Putamen (tissue), 1 donor: ENCODE data around the gene BTG2.

Experiments used
- DNase-seq: peaks from one replicate; pipeline ENCODE4 v3.0.0-alpha.2; 2016; ENCODE audit warnings: low spot score

Gene BTG2

DNA sequence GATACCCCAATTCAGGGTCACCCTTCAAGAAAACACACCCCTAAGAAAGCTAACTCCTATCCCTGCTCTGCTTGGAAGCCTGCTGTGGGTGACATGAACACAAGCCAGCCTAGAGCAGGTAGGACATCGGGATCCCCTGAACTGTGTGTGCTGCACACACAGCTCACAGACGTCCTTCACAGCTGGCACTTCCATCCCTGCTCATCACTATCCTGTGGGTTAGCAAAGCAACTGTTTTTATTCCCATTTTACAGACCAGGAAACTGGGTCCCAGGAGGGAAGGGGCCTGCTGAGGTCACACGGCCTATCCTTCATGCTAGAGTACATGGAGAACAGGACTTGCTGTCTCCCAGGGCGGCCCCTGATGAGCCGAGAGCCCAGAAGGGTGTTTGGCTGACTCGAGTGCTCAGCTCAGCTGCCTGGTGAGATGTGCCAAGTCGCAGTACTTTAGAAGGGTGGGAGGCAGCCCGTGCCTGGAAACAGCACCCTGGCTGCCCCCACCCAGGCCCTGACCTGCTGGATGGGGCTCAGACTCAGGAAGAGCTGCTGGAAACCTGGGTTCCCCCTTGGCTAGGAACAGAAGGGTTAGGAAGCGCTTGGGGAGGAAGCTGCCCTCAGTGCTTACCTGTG lies 28.3 kb upstream of the BTG2 start:
- DNase-seq = no peak

DNA sequence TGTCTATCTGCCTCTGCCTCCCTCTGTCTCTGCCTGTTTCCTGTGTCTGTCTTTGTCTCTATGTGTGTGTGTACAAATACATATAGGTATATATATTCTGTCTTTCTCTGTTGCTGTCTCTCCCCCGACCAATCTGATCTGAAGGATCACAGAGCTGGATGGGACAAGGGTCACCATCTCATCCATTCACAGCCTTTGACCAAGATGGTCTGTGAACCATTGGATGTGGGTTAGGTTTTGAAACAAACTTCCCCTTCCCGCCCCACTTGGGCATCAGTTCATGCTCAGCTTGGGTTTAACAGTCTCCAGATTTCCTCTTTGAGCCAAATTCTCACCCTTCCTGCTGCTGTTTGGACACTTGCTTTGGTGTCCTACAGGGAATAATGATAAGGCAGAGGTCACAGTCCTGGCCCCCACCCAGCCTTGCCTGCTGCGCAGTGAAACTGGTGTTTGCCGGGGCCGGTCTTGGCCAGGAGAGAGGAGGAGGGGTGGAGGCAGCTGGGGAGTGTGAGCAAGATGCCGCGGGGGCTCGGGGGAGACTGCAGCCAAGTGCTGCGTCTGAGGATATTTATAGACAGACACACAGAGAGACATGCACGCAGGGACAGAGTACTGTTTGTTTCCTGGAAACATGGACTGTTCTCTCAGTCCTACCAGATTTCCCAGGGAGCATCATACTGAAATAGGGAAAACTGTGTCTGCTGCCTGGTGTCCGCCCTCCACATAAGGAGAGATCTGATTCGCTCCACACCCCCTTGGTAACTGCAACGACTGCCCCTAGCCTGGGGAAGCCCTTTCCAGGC lies 27.0 kb upstream of the BTG2 start:
- peak; percentile 93 for DNase-seq

DNA sequence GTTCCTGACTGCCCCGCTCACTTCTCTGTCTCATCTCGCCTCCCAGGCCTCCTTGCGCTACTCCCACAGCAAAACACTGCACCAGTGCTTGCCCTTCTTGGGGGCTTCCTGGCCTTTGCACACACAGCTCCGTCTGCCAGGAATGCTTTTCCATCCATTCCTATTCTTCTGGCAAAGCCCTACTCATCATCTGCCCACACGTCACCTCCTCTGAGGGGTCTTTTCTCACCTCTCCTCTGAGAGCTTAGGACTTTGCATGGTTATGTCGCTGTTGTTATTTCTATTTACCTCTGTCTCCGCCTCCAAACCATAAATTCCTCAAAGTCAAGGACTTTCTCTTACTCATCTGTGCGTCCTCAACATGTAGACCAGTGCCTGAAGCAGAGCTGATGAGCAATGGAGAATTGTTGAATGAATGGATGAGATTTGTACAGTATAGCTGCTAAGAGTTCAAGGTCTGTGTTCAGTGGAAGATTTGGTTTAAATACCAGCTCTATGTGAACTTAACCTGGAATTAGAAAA lies 26.4 kb upstream of the BTG2 start:
- no peak for DNase-seq

DNA sequence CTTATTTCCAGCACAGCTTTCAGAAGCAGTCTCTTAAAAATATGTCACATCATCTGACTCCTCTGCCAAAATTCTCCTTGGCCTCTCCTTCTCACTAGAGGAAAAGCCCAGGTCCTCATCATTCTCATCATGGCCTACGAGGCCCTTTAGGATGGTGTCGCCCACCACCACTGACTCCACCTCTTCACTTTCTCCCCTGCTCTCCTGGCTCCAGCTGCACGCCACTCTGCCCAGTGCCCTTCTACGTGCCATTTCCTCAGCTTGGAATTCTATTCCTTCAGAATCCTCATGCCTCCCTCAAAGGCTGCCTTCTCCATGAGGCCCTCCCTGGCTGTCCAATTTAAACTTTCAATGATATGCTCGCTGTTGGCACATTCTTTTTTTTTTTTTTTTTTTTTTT lies 25.3 kb upstream of the BTG2 start:
- no peak for DNase-seq

DNA sequence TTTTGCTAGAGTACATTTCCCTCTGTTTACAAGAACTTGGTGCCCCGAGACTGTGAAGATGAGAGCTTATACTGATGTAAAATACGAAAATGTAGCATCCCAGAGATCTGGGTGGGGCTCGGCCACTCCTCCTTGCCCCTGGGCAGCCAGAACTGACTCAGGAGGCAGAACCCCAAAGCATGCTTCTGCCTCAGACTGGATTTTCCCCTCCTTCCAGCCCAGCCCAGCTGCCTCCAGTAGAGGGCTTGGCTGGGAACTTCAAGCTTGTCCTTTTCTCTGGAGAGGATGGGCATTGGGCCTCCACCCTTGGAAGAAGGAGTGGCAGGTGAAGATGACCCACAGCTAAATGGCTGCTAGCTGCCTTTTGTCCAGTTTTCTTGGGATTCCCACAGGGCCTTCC lies 24.3 kb upstream of the BTG2 start:
- DNase-seq = no peak

DNA sequence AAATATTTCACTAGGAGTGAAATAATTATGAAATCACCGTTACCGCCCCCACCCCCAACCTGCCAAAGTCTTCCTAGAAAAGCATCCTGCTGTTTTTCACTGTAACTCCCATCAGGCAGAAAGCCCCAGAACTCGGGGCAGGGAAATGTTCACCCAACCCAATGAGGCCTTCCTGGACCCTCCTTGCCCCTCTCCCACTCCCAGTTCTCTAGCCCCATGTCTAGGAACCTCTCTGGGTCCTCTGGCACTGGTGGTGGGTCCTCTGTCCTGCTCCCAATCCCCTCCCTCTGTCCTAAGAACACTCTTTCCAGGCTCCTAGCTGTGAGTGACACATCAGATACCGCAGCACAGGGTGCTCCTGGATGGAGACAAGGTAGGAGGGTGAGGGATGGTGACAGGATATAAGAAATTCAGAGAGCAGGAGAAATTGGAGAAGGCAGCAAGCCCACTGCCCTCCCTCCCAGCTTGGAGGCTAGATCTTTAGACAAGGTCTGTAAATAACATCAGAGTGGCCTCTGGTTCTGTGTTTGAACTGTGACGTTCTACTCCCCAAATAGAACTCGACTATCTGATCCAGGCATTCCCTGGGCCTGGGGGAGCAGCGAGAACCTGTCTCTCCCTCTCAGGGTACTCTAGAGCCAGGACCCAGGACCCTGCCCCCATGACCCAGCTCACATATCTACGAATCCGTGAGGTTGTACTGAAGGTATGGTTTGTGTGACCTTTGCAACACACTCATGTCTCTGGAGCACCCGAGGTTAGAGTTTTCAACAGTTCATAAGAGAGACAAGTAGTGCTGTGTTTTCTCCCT lies 23.3 kb upstream of the BTG2 start:
- DNase-seq = no peak

DNA sequence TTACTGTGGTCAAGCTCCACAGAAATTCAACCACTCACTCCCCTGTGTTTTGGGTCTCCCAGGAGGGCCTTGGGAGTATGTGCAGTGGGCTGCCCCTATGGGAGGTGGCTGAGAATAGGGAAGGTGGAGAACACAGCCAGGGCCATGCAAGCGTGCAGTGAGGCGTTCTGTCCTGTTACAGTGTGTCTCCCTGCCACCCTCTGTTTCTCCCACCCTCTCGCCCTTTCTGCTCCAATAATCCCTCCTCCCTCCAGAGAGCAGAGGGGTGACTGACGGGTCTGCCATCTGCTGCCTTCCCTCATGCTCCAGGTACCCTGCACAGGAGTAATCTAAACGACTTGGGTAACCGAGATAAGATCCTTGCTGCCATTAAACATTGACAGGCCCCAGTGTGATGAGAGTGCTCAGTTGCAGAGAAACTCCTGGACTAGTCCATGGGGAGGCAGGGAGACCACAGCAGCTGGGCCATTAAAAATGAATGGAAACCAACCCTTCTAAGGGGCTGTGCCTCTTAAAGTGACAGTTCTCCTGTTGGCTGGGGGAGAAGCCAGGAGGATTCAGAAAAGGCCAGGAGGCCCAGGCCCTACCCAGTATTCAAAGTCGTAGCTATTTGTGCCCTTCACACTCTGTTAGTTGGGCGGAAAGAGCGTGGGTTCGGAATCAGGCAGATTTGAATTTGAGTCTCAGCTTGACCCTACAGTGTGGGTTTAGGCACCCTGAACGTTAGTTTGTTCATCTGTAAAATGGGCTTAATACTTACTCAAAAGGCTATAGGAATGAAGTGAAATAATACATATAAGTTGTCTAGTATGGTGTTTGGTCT lies 22.4 kb upstream of the BTG2 start:
- DNase-seq = no peak

DNA sequence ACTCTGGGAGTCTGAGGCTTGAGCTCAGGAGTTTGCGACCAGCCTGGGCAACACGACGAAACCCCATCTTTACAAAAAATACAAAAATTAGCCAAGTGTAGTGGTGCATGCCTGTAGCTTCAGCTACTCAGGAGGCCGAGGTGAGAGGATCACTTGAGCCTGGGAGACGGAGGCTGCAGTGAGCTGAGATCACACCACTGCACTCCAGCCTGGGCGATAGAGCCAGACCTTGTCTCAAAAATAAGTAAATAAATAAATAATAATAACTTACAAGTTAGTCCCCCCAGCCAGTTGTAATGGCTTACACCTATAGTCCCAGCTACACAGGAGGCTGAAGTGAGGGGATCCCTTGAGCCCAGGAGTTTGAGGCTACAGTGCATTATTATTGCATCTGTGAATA lies 21.7 kb upstream of the BTG2 start:
- DNase-seq = no peak

DNA sequence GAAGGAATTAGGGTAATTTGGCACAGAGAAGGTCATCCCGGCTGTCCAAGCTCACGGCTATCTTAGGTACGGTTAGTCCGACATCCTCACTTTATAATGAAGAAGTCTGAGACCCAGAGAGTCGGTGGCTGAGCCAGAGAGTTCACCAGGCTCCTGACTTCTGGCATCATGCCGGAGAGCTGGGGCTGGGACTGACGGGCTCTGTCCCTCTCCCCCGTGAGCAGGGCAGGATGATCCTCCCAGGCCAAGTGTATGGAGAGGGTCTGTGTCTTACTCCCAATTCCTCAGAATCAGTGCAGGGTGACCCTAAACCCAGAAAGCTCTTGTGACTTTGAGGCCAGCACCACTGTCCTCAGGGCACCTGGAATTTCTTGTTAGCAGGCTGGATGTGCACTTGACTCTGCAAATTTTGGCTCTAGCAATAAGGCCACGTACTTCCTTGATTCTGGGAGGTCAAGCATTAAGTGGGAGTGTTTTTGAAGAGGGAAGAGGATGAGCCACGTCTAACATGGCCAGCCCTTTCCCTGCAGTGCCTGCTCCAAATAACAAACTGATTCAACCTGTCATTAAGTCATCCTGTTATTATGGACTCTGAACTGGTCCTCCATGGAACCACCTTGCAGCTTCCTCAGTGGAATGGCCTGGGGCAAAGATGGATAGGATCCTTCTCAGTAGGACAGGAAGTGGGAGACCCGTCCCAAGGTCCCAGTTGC lies 20.8 kb upstream of the BTG2 start:
- DNase-seq = no peak

DNA sequence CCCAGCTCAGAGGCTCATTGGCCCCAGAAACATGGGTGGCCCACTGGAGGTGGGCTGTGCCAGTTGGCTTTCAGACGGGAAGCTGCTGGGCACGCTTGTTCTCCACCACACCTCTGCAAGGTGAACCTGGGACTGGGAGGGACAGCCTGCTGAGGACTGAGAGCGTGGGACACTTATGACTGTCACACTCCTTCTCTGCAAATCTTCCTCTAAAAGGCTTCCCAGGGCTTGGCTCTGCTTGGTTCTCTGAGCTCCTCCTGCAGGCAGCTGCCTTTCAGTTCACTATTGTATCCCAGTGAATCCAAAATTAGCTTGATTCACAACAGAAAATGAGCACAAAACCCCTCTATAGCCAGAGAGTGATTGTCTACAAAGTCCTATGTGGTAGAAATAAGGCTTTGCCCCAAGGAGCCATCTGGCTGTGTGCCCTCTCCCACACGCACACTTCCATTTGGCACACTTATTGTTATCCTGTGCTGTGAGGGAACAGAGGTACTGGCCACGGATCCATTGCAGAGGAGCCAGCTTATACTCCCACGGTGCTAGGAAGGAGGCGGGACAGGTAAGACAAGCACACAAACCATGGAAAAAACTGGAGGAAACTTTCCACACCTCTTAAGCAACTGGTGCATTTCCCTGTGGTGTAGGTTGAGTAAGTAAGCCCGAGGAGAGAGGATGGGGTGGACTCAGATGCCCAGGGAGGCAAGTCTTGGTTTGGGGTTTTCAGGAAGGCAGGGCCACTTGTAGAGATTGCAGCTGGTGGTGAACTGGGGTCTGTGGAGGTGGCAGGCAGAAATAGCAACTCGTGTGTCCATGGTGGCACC lies 18.9 kb upstream of the BTG2 start:
- peak; percentile 76 for DNase-seq

DNA sequence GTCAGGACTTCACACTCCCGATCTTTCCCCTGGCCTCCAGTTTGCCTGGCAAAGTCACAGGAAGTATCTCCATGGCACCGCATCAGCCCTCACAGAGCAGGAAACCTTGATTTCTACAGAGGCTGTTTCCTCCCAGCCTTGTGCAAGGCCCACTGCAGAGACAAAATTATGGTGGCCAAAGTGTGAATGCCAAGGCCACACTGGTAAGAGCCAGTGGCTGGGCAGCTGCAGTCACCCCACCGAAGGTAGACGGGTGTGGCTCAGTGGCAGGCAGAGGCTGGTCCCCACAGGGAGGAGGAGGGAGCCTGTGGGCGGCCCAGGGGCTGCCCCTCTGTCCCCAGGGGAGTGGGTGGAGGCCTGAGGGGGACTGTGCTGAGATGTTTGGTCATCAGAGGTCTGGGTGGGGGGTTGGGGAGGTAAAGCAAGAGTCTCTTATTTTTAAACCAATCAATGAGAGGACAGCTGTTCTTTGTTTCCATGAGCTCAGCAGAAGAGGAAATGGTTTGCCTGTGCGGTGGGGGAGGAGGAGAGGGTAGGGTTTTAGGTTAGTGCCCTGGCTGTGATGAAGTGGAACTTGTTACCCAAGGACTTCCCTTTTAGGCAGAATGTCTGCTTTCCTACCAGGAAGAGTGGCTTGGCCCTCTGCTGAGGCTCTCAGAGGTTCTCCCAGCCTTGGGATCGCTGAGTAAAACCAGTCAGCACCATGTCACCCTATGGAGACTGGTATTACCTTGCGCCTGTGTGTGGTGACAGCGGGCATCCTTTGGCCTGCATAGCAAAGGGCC lies 18.0 kb upstream of the BTG2 start:
- peak; percentile 62 for DNase-seq

DNA sequence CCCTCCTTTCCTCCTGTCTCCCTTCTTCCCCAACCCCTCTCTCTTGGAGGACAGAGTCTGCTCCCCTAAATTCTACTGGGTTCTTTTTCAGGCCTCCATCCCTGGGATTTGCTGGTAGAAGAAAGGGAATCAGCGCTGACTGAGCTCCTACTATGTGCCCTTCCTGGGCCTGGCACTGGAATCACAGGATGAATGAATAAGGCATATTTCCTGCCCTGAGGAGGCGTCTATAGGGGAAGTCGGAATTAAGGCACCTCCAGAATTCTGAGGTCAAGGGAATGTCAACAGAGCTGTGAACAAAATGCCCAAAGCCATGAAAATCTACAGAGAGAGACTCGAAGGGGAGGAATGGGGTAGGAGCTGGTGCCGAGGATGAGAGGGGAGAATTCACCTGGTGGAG lies 17.4 kb upstream of the BTG2 start:
- DNase-seq = no peak

DNA sequence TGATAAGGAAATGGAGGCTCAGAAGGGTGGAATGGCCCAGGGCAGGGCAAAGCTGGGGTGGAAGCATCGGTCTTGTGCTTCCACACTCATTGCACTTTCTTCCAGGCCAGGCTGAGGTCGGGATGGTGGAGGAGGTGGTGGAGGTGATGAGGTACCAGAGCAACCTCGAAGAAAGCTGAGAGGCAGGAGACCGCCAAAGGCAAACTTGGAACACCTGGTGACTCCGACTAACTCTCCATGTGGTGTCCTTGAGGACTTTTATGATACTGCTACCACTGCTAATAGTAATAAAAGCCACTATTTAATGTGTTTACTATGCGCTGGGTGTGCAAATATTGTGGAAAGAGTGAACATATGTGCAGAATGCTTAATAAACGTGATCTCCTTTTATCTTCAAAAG lies 16.9 kb upstream of the BTG2 start:
- DNase-seq = no peak

DNA sequence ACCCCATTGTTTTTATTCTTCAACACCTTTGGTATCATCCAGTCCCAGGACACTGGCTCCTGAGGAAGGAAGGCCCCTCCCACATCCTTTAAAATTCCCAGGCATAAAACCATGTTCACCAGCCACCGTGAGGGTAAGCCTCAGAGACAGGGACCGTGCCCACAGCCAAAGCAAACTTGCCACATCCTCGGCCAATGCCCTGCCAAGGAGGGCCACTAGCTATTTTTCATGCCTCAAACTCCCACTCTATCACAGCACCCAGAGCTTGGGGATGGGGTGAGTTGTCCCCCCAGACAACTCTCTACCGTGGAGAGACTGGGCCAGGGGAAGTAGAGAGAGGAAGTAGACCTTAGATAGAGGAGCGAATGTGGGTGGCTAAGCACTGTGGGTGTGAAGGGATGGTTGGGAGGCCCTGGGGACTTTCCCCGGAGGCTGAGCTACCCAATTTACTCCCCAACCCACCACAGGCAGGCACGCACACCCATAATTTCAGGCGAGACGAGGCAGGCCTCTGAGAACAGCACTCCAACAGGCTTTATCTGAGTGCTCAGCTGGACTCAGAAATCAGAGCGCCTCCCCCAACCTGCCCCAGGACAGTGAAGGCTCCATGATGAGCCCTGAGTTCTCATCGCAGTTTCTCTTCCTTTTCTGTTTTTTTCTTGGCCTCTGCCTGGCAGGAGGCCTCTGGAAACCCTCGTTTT lies 15.9 kb upstream of the BTG2 start:
- peak; percentile 57 for DNase-seq

DNA sequence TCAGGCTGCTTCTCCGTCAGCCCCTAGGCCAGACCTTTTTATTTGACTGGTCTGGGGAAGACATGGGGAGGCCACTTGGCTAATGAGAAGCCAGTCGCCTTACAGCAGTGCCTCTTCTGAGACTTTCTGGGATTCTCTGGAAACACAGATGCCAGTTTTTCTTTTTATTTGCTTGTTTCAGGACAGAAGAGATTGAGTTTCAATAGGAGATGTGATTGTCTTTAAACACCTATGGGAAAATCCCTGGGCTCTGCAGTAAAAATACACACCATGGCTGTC lies 15.4 kb upstream of the BTG2 start:
- DNase-seq = no peak

DNA sequence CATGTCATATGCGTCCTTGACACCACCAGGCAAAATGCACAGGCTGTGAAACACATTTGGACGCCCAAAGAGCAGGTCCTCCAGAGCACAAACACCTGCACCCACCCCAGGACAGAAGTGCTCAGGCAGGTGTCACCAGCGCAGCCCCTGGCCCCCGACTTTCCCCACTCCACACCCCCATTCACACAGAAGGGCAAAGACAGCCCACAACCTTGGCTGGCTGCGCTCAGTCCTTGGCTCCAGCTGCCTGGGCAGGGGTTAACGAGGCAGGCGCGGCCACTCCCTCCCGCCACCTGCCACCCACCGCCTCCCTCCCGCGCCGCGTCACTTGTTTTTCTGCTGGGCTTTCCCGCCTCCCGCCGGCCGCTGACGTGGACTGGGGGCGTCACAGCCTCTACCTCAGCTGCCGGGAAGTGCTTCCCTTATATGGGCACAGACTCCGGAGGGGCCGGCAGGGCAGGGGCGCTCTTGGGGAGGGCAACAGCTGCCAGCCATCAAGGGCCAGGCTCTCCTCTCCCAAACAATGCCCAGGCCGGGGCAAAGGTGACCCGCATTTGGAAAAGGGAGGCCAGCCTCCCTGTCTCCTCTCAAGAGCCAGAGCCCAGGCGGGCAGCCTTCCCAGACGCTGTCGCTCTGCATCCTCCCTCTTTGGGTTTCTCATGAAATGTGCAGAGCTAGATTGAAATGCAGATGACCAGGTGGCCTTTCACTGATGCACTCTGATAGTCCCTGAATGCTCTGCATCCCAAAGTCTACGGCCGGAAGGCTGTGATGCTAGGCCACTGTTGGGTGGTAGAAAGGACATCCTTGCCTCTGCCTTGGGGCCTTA lies 14.8 kb upstream of the BTG2 start:
- DNase-seq = peak; percentile 89

DNA sequence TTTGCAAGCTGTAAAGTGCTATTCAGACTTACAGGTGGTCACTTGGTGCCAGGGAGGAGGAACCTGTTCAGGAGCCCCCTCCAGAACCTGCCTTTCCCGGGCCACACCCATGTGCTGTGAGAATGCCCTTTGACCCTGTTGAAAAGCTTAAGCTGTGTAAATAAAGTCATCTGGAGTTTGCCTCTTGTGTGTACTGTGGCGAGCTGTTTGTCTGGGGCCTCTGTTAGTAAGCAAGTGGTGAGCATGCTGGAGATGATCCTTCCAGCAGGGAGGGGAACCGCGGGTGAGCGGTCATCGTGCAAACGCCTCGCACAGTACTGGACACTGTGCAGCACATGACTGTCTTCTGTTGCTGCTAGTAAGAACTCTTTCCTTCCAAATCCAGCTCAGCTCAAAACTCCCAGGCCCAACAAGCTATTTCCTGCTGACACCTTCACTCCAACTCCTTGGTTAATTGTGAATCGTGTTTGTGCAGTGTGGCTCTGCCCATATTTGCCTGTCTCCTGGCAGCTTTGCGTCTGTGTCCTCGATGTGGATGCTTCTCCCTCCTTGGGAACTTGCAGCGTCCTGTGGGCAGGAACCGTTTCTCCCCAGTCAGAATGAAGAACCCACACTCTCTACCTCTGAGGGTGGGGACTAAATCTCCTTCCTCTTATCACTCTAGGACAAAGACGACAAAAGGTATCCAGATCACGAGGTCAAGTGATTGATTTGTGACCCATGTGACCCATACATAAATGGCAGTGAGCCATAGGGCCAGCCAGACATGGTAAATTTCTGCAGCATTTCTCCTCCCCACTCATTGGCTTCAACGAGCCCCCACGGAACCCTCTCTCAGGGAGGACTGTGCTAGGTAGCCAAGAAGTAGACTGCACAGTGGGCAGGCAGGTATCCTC lies 13.9 kb upstream of the BTG2 start:
- peak; percentile 36 for DNase-seq
